ENCODE results near the gene RNF150.

GRCh38 chr4:141131723-141132071, 1.6 kb downstream of the RNF150 start:
- TF ChIP-seq GATA2 (IDR thresholded peaks at IDR 0.05; ENCODE audit: low read depth, low read length) (no peak), GATA3 (IDR thresholded peaks at IDR 0.05; ENCODE audit: low read depth, low read length) (no peak)

All from SH-SY5Y (cell line).